ENCODE results near the gene NAB1. TPM values are rescaled to one million over a fixed set of nuclear protein-coding genes. Genes with fewer than 3 reads are reported as not detected.

NAB1 gene
- polyA plus RNA-seq, 3 donors from 2014 or later: 1.4 to 3.8 (median 3.3) TPM

DNA sequence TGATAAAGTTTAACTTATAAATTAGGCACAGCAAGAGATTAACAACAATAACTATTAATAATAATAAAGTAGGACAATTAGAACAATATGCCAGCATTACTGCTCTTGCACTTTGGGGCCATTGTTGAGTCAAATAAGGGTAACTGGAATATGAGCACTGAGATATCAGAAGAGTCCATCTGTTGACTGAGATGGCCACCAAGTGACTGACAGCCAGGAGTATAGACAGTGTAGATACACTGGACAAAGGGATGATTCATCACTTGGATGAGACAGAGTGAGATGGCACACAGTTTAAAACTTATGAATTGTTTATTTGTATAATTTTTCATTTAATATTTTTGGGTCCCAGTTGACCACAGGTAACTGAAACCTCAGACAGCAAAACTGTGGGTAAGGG, 20.0 kb downstream of the NAB1 start:
- Mint-ChIP-seq H3K27ac (no peak overlapping the region), H3K4me3 (no peak overlapping the region), H3K4me1 (peaks cover 4 to 30% of the 10 kb centered on the region in 2 donors), H3K36me3 (peaks cover 10 to 33% (median 12%) of the 10 kb centered on the region in 3 donors), H3K9me3 (peaks cover 0 to 1% (median 0%) of the 10 kb centered on the region in 6 donors), H3K27me3 (ENCODE audit: low read depth in 3 of 3) (no peaks in the 10 kb centered on the region)
- DNase-seq: no peak

DNA sequence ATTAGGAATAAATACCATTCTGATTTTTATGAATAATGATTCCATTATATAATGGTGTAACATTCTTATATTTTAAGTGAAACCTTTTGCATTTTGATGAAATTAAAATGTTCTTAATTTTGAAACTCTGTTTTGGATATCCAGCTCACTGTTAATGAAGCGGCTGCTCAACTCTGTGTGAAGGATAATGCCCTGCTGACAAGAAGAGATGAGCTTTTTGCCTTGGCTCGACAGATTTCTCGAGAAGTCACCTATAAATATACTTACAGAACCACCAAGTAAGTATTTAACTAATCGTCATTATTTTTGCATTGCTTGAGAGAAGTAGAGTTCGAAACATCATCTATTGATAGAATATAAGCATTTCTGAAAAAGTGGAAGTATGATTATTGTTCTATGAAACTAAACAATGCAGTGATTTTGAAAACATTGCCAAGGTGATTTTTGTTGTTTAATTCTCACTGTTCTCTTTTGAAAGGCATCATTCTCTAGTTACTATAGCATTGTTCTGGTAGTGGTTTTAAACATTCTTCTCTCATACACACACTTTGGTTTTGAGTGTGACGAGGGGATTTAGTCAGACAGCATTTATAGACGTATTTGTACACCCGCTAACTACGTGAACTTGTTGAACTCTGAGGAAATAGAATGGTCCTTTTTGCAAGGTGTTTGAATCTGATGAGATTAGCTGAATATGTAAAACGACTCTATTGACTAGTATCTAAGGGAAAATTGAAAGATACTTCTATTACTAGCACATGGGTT, 21.5 kb downstream of the NAB1 start:
- no peaks in the 10 kb centered on the region for H3K27me3 Mint-ChIP-seq (ENCODE audit: low read depth in 3 of 3)
- peak in 1 of 3 donors; percentile 20 for DNase-seq
- peak overlapping the region in 1 of 5 donors; percentile 18 for H3K4me3 Mint-ChIP-seq
- H3K27ac Mint-ChIP-seq: peak overlapping the region in 1 of 6 donors; percentile 61
- H3K36me3 Mint-ChIP-seq: peaks cover 17 to 30% (median 18%) of the 10 kb centered on the region in 3 donors
- H3K4me1 Mint-ChIP-seq: peaks cover under 1 to 21% of the 10 kb centered on the region in 2 donors
- H3K9me3 Mint-ChIP-seq: no peaks in the 10 kb centered on the region

DNA sequence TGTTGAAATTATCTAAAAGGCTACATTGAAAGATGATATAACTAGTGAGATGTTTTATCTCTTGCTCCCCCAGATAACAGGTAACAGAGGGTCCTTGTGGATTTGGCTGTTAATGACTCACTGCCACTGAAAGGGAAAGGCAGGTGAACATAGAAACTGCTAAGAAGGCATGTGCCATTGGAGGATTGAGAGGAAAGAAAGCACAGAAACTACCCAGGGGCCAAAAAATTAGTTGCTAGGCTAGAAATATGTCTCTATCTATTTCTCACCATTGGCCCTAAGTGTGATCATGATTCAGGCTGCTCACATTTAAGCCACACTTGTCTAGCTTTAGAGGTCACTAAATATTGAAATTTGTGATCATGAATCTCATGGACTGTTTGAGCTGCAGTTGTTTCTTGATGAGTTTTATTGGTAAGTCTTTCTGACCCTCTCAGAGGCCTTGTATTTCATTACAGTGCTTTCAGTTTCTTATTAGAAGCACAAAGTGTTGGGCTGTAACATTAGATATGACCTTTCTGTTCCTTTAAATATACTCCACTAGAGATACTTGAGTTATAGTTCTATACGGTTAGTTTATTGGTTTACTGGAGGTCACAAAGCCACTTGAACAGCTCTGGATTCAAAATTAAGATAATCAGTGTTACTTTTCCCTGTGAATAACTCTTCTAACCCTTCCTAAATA, 26.2 kb downstream of the NAB1 start:
- H3K36me3 Mint-ChIP-seq: peaks cover 14 to 34% (median 18%) of the 10 kb centered on the region in 3 donors

DNA sequence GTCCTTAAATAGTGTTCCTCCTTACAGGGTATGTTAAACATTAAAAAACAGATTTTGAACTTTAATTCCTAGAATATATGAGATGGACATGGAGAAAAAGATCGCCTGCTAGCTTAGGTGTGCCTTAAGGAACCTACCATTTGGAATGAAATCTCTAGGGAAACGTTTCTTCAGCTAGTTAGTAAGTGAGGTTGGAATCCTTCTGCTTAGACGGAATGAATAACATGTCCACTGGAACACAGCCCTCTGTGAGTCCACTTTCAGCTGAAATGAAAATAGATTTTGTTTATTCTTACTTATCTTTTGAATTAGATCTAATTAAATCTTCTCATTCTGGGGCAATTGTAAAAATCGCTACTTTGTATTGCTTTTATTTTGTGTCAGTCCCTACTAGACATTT, 28.4 kb downstream of the NAB1 start:
- Mint-ChIP-seq H3K27ac (no peak overlapping the region), H3K27me3 (ENCODE audit: low read depth in 3 of 3) (peaks cover 0 to 2% (median 0%) of the 10 kb centered on the region in 3 donors), H3K4me1 (peaks cover 6 to 23% of the 10 kb centered on the region in 2 donors), H3K36me3 (peaks cover 7 to 24% (median 12%) of the 10 kb centered on the region in 3 donors), H3K4me3 (no peak overlapping the region), H3K9me3 (no peaks in the 10 kb centered on the region)
- no peak for DNase-seq

More for the DNA sequence above, 26.2 kb downstream of the NAB1 start:
- no peak for DNase-seq
- Mint-ChIP-seq H3K27me3 (ENCODE audit: low read depth in 3 of 3) (peaks cover 0 to under 1% (median 0%) of the 10 kb centered on the region in 3 donors), H3K4me3 (no peak overlapping the region), H3K9me3 (no peaks in the 10 kb centered on the region), H3K27ac (peak overlapping the region in 3 of 6 donors; percentile 27 to 51 (median 30)), H3K4me1 (peaks cover 5 to 18% of the 10 kb centered on the region in 2 donors)

DNA sequence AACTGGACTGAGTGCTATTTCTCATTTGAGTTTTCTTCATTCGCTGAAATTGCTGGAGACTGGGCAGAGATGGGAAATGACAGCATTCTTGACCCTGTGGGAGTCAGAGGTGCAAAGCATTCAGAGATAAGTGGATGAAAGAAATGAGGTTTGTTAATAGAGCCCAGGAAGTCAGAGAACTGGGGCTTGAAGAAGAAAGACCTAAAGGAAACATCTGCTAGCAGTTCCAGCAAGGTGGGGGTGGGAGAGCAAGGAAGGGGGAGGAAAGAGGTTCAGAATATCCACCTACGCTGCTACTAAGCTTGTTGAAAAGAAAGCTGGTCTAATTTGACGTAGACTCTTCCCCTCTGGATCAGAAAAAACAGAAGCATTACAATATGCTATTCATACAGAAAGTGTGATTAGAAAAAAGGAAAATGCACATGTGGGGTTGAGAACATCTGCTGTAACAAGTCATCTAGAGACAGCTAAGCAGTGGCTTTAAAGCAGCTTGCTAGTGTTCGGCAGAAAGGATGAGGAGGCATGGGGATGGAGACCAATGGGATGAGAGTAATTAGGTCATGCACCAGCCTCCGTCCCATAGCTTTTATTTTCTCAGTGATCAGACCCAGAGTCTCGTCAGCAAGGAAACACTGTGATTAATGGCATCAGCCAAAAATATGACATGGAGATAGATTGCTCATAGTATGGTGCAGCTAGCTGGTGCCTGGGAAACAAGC, 29.7 kb downstream of the NAB1 start:
- Mint-ChIP-seq H3K9me3 (no peaks in the 10 kb centered on the region), H3K36me3 (peaks cover 7 to 15% (median 8%) of the 10 kb centered on the region in 3 donors), H3K4me3 (no peak overlapping the region), H3K27me3 (ENCODE audit: low read depth in 3 of 3) (peaks cover 0 to 2% (median 0%) of the 10 kb centered on the region in 3 donors), H3K4me1 (peaks cover 6 to 23% of the 10 kb centered on the region in 2 donors), H3K27ac (peak overlapping the region in 5 of 6 donors; percentile 12 to 66 (median 49))
- no peak for DNase-seq

DNA sequence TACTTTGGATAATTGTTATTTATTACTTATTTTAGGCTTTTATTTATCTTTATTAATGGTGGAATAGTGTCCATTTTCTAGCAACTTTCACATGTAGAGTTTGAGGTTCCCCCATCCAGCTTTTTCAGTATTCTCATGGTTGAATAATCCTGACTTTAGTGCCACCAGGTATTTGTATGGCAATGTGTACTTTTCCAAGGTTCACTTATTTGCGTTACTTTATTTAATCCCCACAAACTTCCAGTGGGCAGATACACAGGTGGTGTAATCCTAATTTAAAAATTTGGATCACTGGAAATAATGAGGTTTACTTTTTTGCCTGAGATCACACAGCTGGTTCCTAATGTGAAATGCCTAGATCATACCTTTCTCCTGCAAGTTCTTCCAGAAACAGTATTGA, 30.5 kb downstream of the NAB1 start:
- no peak overlapping the region for H3K4me3 Mint-ChIP-seq
- H3K9me3 Mint-ChIP-seq: no peaks in the 10 kb centered on the region
- H3K4me1 Mint-ChIP-seq: peaks cover 6 to 23% of the 10 kb centered on the region in 2 donors
- H3K36me3 Mint-ChIP-seq: peaks cover 1 to 9% (median 4%) of the 10 kb centered on the region in 3 donors
- no peak for DNase-seq
- no peak overlapping the region for H3K27ac Mint-ChIP-seq
- peaks cover 0 to 2% (median 0%) of the 10 kb centered on the region in 3 donors for H3K27me3 Mint-ChIP-seq (ENCODE audit: low read depth in 3 of 3)

DNA sequence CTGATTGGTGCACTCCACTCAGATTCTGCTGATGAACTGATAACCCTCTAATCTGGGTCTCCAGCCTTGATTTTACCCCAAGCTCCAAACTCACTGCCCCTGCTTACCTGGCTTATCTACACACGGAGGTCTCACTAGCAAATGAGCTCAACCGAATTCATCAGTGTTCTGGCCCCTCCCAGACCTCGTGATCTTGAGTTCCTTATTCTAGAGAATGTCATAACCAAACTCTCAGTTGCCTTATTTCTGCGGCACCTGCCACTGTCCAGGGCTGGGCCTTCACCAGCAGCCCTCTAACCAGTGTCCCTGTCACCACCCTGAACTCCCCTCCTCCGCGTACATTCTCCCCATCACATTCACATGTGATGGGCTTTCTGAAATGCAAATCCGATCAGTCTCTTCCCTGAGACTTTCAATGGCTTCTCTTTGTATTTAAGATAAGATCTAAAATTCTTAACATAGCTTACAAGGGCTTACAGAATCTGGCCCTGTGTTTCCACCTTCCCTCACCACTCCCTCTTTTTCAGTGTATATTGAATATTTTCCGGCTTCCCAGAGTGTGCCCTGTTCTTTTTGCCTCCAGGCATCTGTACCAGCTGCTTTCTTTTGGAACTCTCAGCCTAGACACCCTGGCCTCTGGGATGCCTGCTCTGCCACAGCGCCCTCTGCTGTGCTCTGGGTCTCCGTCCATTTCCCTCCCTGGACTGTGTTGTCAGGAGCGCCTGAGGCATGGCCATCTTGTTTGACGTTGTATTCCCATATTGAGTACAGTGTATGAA, 31.1 kb downstream of the NAB1 start:
- H3K4me1 Mint-ChIP-seq: peaks cover 6 to 20% of the 10 kb centered on the region in 2 donors
- H3K36me3 Mint-ChIP-seq: peaks cover 0 to 12% (median 0%) of the 10 kb centered on the region in 3 donors
- no peaks in the 10 kb centered on the region for H3K9me3 Mint-ChIP-seq
- H3K27ac Mint-ChIP-seq: peak overlapping the region; percentile 14 to 70 (median 36)
- peak; percentile 45 to 58 (median 50) for DNase-seq
- no peak overlapping the region for H3K4me3 Mint-ChIP-seq
- H3K27me3 Mint-ChIP-seq (ENCODE audit: low read depth in 3 of 3): peaks cover 0 to 2% (median 0%) of the 10 kb centered on the region in 3 donors

DNA sequence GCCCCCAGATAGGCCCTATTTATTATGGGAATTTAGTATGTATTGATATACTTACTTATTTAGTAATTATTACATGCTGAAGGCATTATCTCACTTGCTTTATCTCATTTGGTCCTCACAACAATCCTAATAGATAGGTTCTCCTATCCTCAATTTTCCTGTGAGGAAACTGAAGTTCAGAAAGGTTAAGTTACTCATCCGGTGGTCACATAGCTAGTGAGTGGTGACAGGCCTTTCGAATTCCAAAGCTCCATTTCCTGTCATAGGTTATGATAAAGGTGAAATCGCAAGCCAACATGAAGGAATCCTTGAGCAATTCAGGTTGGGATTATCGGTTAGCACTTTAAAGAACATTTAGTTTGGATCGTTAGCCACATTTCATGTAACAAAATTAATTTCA, 33.3 kb downstream of the NAB1 start:
- Mint-ChIP-seq H3K9me3 (no peaks in the 10 kb centered on the region), H3K4me1 (peaks cover 6 to 18% of the 10 kb centered on the region in 2 donors), H3K36me3 (peaks cover 6 to 18% (median 9%) of the 10 kb centered on the region in 3 donors), H3K27me3 (ENCODE audit: low read depth in 3 of 3) (peaks cover 0 to 2% (median 0%) of the 10 kb centered on the region in 3 donors), H3K4me3 (no peak overlapping the region), H3K27ac (no peak overlapping the region)
- DNase-seq: no peak

DNA sequence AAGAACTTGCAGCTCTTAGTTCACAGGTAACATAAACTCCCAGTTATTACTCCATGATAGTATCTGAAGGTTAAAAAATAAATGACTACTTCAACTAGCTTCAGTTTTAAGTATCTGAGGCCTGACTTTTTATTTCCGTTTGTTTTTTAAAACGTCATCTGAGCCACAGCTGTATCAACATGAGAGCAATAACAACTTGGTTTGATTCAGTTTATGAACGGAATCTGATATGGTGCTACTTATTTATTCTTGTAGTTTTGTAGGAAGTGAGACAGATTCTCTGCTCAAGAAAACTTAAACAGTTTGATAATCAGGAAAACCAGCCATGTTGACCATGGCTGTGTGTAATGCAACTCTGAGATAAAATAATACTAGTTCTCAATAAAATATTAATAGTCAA, 34.9 kb downstream of the NAB1 start:
- Mint-ChIP-seq H3K27ac (no peak overlapping the region), H3K9me3 (no peaks in the 10 kb centered on the region)
- DNase-seq: no peak

DNA sequence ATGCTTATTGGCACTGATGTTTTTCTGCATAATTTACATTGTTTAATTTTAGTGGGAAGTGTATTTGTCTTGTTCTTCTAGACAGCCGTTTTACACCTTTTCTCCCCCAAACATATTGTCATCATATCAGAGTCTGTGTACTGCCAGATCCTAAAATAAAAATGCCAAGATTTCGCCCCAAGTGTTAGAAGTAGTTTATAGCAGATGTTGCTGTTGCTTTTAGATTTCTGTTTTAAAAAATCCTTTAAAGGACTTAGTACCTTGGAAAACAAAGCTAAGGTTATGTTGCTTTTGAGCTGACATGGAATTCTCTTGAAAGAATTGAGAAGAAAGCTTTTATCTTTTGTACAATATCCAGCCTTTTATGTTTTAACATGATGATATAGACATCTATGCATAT, 36.0 kb downstream of the NAB1 start:
- no peak for DNase-seq
- H3K4me1 Mint-ChIP-seq: peaks cover 3 to 7% of the 10 kb centered on the region in 2 donors
- peaks cover 12 to 21% (median 17%) of the 10 kb centered on the region in 3 donors for H3K36me3 Mint-ChIP-seq
- peaks cover 0 to 2% (median 0%) of the 10 kb centered on the region in 3 donors for H3K27me3 Mint-ChIP-seq (ENCODE audit: low read depth in 3 of 3)
- no peaks in the 10 kb centered on the region for H3K9me3 Mint-ChIP-seq
- peak overlapping the region in 1 of 6 donors; percentile 59 for H3K27ac Mint-ChIP-seq
- H3K4me3 Mint-ChIP-seq: no peak overlapping the region

More for the DNA sequence above, 34.9 kb downstream of the NAB1 start:
- peaks cover 6 to 9% of the 10 kb centered on the region in 2 donors for H3K4me1 Mint-ChIP-seq
- no peak overlapping the region for H3K4me3 Mint-ChIP-seq
- peaks cover 12 to 19% (median 17%) of the 10 kb centered on the region in 3 donors for H3K36me3 Mint-ChIP-seq
- peaks cover 0 to 2% (median 0%) of the 10 kb centered on the region in 3 donors for H3K27me3 Mint-ChIP-seq (ENCODE audit: low read depth in 3 of 3)

DNA sequence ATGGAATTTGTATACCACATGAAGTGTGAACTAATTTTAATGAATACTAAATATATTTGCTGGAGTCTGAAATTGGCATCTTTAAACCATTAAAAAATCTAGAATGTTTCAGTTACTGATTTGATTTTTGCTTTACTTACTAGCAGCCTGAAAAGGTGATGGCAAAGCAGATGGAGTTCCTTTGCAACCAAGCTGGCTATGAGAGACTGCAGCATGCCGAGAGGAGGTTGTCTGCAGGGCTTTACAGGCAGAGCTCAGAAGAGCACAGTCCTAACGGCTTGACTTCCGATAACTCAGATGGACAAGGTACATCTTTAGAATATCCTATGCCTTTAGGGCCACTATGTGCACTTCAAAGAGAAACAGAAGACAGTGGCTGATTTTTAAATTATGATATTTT, 36.5 kb downstream of the NAB1 start:
- H3K9me3 Mint-ChIP-seq: no peaks in the 10 kb centered on the region
- H3K36me3 Mint-ChIP-seq: peaks cover 15 to 25% (median 20%) of the 10 kb centered on the region in 3 donors
- H3K27ac Mint-ChIP-seq: no peak overlapping the region
- no peak for DNase-seq
- H3K4me1 Mint-ChIP-seq: peaks cover 0 to 3% of the 10 kb centered on the region in 2 donors
- H3K27me3 Mint-ChIP-seq (ENCODE audit: low read depth in 3 of 3): no peaks in the 10 kb centered on the region
- no peak overlapping the region for H3K4me3 Mint-ChIP-seq

DNA sequence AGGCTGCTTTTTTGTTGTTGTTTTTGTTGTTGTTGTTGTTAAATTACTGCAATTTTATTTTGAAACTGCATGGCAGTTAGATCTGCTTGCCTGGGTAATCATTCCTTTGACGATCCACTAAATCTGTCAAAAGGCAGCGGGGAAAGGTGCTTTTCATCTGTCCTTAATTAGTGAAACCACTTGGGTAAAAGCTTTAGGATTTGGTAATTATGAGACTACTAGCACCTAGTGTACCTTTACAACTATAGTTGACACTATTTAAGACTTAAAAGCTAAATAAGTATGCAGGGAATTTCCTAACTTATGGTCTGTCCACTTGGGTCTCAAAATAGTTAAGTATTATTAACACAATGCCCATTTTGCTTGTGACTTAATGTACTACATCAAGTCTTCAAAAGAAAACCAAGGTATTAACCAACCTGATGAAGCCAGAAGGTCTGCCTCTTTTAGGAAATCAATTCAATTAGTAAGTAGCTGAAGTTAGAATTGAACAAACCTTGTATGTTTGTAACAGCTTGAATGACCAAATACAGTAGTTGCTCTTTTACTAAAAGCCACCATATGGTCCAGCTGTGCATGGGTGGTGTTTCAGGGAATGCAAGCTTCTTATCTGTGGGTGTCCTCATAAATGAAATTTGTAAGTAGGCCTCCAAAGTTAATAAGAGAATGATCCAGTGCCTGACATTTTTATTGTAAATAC, 44.8 kb downstream of the NAB1 start:
- no peak overlapping the region for H3K4me3 Mint-ChIP-seq
- no peak for DNase-seq

More for the DNA sequence above, 44.8 kb downstream of the NAB1 start:
- H3K27ac Mint-ChIP-seq: peak overlapping the region in 1 of 6 donors; percentile 55
- peaks cover 9 to 28% (median 16%) of the 10 kb centered on the region in 3 donors for H3K36me3 Mint-ChIP-seq
- H3K27me3 Mint-ChIP-seq (ENCODE audit: low read depth in 3 of 3): peaks cover 0 to 1% (median 0%) of the 10 kb centered on the region in 3 donors
- peaks cover 22 to 31% of the 10 kb centered on the region in 2 donors for H3K4me1 Mint-ChIP-seq
- H3K9me3 Mint-ChIP-seq: no peaks in the 10 kb centered on the region
